HG03354 (cell line): Measurements from ENCODE around the gene GRIA1.

Experiments used
- ATAC-seq: cut with Tn5 transposase; IDR thresholded peaks from one replicate; pipeline ENCODE4 v1.9.1; 2021; ENCODE audit warnings: mild to moderate bottlenecking; ENCODE audit not compliant: unreplicated experiment, poor library complexity, severe bottlenecking

GRIA1 gene

GRCh38 chr5:153636670-153637451, 146.4 kb downstream of the GRIA1 start:
- no peak for ATAC-seq

DNA sequence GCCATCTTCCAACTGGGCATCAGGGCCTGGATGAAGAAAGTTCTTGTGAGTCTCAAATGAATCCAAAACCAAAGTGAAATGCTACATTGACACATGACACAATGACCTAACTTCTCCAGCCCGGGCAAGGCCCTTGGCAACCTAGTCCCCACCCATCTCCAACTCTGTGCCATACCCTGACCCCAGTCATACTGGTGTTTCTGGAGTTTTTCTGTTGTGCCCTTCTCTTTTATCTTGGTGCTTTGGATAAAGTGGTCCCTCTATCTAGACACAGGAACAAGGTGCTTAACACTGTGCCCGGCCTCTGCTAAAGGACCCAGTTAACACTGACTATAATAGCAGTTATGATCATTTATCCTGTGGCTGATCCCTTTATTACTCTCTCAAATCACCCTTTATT, 149.8 kb downstream of the GRIA1 start:
- no peak for ATAC-seq

DNA sequence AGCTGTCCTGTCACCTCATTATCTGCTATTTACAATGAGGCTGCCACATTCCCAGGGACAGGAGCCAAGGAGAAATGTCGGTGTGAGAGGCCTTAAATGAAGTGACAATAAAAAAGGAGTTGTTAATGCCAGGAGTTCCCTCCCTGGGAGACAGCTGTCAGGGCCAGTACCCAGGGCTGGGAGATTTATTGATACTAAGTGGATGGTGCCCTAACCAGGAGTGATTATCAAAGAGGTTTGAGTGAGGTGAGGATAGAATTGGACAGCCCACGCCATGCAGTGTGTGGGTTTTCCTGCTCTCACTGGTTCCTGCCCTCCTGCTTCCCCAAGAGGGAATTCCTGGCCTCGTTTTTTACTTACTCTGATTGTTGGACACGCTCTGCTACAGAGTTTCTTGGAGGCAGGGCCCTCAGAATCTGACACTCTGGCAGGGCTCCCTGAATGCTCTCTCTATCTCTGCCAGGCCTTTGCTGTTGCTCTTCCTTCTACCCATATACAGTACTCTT, 150.8 kb downstream of the GRIA1 start:
- no peak for ATAC-seq

DNA sequence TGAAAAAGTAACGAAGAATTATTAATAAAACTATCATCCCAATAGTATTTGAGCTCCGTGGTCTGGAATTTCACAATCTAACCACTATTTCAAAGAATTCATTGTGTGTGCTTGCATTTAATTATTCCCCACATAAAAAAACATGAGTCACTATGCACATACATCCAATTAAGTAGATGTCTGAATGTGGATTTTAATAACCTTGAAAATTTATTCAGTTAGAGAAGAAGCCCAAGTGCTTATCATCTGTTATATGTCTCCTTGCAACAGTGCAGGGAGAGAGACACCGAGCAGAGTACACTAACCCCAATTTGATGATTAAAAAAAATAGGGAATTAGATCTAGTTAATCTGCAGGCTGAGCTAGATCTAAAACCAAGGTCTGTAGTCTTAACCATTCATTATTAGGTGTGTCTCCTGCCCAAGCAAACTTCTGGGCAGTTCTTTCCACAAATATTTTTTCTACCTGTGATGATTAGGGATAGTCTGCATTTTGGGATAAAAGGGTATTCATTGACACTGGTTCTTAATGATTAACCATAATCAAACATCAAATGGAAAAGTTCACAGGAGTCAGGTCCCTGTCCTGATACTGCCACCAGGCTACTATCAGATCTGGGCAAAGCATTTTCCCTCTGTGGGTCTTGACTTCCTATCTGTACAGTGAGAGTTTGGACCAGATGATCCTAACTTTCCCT, 164.2 kb downstream of the GRIA1 start:
- no peak for ATAC-seq

DNA sequence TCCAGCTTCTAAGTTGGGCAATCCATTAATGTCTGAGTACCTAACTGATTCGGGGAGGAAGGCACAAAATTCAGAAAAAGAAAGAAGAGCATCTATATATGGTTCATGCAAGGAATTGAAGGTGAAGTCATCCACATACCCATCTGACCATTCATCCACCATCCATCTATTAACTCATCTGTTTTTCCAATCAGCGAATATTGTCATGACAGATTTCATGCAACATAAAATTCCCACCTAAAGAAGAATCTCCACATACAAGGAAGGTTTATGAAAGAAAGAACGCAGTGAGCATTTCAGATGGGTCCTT, 164.7 kb downstream of the GRIA1 start:
- no peak for ATAC-seq

DNA sequence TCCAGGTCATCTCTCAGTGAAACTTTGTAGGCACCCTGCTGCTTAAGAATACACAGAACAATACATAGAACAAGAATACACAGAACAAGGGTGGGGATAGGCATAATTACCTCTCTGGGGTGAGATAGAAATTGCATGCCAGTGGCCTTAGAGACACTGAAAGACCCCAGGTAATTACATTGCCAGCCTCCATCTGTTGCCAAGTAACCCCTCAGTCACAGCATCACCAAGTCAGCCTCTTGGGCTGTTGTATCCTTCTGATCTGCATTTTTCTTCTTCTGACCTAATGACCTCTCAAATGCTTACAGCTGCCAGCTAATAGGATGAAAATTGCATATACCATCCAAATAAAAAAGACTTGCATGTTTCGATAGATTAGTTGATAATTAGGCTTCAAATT, 167.7 kb downstream of the GRIA1 start:
- no peak for ATAC-seq

DNA sequence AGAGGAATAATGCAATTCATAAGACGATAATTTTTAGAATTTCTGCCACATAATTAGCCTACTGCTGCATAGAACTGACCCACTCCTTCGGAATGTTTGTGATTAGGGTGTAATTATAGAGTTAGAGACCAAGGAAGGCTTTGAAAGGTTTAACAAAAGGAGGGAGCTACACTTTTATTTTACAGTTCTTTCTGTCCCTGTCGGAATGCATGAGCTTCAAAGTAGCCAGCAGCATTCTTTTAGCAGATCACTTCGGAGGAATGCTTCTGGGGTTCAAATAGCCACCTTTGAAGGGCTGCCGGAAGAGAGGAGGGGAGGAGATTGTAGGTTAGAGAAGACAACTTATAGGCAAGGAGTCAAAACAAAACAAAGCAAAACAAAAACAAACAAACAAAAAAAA, 168.1 kb downstream of the GRIA1 start:
- no peak for ATAC-seq

DNA sequence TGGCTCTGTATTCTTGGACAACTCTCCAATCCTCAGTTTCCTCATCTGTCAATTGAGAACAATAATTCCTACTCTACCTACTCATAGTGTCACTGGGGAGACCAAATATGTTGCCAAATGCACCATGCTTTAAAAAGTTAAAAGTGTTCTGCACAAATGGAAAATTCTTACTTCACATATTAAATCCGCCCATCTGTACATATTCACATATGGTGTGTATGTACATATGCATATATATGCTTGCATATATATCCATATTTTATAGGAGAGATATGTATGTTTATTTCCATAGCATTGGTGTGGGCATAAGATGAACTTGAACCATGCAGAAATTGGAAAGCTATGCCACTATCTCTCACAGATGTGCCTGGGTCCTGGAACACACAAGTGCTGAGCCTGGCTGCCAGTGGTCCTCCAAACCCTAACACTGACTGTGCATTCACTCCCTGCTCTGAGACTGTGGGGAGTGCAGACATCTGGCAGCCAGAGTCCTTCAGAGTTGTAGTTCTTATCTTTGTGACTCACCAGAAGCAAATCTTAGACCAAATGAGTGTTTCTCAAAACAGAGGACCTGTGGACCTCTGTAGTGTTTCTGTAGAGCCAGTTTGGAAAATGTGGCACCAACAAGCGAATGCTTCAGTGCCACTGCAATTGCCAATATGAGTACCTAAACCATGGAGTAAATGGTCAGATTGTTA, 168.7 kb downstream of the GRIA1 start:
- no peak for ATAC-seq

DNA sequence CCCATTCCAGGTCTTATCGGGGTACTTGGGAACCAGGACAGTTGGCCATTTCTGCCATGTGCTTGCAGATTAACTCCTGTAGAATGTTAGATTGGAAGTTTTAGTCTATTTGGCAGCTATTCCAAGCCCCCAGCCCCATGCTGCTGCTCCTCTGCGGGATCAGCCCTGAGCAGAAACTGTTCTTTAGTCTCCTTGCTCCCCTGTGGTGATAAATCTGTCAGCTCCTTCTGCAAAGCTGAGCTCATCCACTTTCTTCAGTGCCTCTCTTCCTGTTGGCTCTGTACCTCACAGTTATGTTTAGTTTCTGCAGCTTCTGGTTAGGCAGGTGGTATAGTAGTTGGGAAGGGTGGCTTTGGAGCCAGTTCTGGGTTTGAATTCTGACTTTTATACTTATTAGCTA, 170.4 kb downstream of the GRIA1 start:
- no peak for ATAC-seq

DNA sequence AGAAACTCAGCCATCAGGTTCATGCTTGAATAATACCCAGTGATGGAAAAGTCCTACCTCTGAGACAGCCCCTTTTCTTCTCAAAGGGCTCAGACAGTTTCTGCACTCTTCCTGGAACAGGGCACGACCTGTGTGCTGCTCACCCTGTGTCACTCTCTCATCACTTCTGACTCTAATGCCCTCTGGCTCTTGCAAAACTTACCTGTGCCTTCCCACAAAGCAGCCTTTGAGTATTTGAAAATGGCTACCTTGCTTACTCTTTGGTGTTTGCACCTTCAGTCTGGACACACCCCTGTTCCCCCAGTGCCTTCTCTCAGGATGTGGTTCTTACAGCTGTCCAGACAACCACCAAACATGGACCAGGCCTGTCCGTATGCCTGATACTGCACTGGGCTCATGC, 171.4 kb downstream of the GRIA1 start:
- ATAC-seq, result no peak

DNA sequence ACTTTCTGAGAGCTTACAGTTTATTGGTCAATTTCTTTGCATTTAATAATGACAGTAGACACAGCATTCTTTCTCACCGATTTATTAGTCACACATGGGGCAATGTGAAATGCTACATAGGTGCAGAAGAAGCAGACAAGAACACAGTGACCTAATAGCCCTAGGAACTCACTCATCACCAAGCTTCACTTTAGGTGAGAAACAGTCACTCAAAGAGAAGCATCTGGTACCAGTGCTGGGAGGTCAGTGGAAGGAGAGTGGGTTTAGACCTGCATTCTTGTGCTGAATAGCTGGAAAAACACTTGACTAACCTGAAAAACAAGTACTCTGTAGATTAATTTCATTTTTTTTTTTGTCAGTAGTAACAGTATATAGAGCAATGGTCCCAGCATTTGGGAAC, 179.6 kb downstream of the GRIA1 start:
- no peak for ATAC-seq

- ATAC-seq, result no peak
Measured at GRCh38 chr5:153671653-153672346, 181.3 kb downstream of the GRIA1 start.

GRCh38 chr5:153672347-153673090, 182.0 kb downstream of the GRIA1 start:
- no peak for ATAC-seq

DNA sequence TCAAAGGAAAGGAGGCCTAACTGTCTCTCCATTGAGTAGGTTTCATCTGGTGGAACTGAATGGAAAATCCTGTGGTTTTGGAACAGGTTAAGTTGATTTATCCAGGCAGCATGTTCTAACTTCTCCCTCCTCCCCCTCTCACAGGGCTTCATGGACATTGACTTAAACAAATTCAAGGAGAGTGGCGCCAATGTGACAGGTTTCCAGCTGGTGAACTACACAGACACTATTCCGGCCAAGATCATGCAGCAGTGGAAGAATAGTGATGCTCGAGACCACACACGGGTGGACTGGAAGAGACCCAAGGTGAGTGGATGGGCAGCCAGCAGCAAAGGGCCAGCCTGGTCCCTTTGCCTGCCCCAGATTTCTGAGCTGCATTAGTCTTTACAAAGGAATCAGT, 183.9 kb downstream of the GRIA1 start:
- ATAC-seq, result no peak

GRCh38 chr5:153676406-153676805, 185.9 kb downstream of the GRIA1 start:
- no peak for ATAC-seq

DNA sequence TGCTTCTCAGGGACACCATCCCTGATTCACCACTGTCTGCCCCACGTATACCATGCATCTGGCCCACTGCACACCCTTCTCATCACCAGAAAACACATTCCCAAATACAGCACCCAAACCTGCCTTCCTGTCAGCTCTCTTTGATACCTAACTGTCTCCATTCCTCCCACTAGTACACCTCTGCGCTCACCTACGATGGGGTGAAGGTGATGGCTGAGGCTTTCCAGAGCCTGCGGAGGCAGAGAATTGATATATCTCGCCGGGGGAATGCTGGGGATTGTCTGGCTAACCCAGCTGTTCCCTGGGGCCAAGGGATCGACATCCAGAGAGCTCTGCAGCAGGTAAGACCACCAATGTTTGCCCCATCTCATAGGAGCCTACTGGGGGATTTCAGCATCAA, 186.4 kb downstream of the GRIA1 start:
- no peak for ATAC-seq

- ATAC-seq, result no peak
Measured at GRCh38 chr5:153678617-153679329, 188.3 kb downstream of the GRIA1 start.

DNA sequence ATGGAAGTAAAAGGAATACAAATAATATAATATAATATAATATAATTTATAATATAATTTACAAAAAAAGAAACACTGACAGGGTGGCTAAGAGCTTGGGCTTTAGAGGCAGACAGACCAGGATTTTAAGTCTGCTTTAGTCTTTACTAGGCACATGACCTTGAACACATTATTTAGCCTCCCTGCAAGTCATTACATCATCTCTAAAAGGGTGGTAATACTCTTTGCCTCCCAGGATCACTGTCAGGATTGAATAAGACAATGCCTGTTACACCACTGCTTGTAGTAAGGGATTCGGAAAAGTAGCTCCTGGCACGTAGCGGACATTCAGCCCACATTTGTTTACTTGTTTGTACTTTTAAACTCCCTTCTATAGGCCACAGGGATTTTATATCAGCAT, 199.8 kb downstream of the GRIA1 start:
- ATAC-seq, result no peak

GRCh38 chr5:153696256-153696655, 205.8 kb downstream of the GRIA1 start:
- no peak for ATAC-seq
